ENCODE measurements around the gene HCFC2. TPM values are rescaled to one million over a fixed set of nuclear protein-coding genes. Genes with fewer than 3 reads are reported as not detected.

The HCFC2 gene
- total RNA-seq, 1 experiment from 2014 or later = 9.4 TPM

DNA sequence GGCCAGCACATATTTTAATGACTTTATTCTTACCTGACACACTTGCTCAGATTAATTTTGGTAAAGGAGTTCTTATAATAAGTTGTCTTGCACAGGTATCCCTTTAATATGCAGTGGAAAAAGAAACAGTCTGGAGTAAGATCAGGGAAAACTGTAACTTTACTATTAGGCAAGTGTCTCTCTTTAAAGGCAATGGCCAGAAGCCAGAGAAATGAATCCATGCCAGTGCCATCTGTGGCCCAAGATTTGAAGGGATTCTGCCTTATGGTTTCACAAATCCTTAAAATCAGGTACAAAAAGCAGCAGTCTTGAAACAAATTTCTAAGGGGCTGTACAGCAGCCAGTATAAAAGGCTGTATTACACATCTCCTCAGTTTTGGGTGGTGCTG lies 51.2 kb downstream of the HCFC2 start:
- peaks cover 8% of the 10 kb centered on the region for H3K4me1 Mint-ChIP-seq (ENCODE audit: low read depth, unreplicated experiment)
- no peaks in the 10 kb centered on the region for H3K36me3 Mint-ChIP-seq (ENCODE audit: insufficient read depth, unreplicated experiment)

DNA sequence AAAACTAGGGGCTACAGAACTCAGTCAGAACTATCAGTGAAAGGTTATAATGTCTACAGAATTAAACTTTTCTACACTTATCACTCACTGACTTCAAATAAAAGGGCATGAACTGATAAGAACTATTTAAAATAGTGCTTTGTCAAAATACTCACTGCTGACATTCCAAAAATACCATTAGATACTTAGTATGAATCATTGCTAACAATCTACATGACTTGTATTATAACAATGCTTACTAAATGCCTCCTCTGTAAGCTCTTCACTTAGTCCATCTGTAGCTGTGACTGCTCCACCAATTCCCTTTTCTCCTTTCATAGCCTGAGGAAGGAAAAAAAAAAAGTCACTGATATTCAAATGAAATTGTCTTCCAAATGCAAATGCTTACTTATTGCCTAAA lies 56.7 kb downstream of the HCFC2 start:
- BruUV-seq (replicated peaks) = no TSS peak
- H3K4me1 Mint-ChIP-seq (ENCODE audit: low read depth, unreplicated experiment) = peaks cover 12% of the 10 kb centered on the region

More for the DNA sequence above, 51.2 kb downstream of the HCFC2 start:
- intact Hi-C loops (cut with micrococcal nuclease; ENCODE audit: unreplicated experiment) = no loop called here
- CTCF ChIA-PET = no interaction called here
- peak overlapping the region; percentile 56 for H3K27ac Mint-ChIP-seq (ENCODE audit: unreplicated experiment)
- TF ChIP-seq CTCF (IDR thresholded peaks at IDR 0.05; ENCODE audit: unreplicated experiment) = no peak
- no TSS peak for BruUV-seq (replicated peaks)
- no peak overlapping the region for H3K4me3 Mint-ChIP-seq (ENCODE audit: low read depth, unreplicated experiment)
- no peaks in the 10 kb centered on the region for H3K27me3 Mint-ChIP-seq (ENCODE audit: unreplicated experiment)
- H3K9me3 Mint-ChIP-seq (ENCODE audit: low read depth, unreplicated experiment) = no peaks in the 10 kb centered on the region
- DNase-seq = no peak

GRCh38 chr12:104122298-104122697 lies 58.0 kb downstream of the HCFC2 start:
- H3K27ac Mint-ChIP-seq (ENCODE audit: unreplicated experiment) = no peak overlapping the region
- H3K4me3 Mint-ChIP-seq (ENCODE audit: low read depth, unreplicated experiment) = no peak overlapping the region
- TF ChIP-seq CTCF (IDR thresholded peaks at IDR 0.05; ENCODE audit: unreplicated experiment) = no peak
- no peak for DNase-seq
- H3K36me3 Mint-ChIP-seq (ENCODE audit: insufficient read depth, unreplicated experiment) = peaks cover 9% of the 10 kb centered on the region
- no peaks in the 10 kb centered on the region for H3K9me3 Mint-ChIP-seq (ENCODE audit: low read depth, unreplicated experiment)
- no peaks in the 10 kb centered on the region for H3K27me3 Mint-ChIP-seq (ENCODE audit: unreplicated experiment)
- intact Hi-C loops (cut with micrococcal nuclease; ENCODE audit: unreplicated experiment) = no loop called here
- CTCF ChIA-PET = interaction anchor here (1.5 to 1.6 kb wide), 2 partner anchors 13 to 16 kb away, joined by 3 to 5 read pairs; partner anchors contain the start of gene NFYB
- BruUV-seq (replicated peaks) = no TSS peak
- H3K4me1 Mint-ChIP-seq (ENCODE audit: low read depth, unreplicated experiment) = peaks cover 10% of the 10 kb centered on the region

More for the DNA sequence above, 56.7 kb downstream of the HCFC2 start:
- intact Hi-C loops (cut with micrococcal nuclease; ENCODE audit: unreplicated experiment) = no loop called here
- Mint-ChIP-seq H3K27ac (ENCODE audit: unreplicated experiment) (no peak overlapping the region), H3K4me3 (ENCODE audit: low read depth, unreplicated experiment) (no peak overlapping the region), H3K9me3 (ENCODE audit: low read depth, unreplicated experiment) (no peaks in the 10 kb centered on the region), H3K27me3 (ENCODE audit: unreplicated experiment) (no peaks in the 10 kb centered on the region), H3K36me3 (ENCODE audit: insufficient read depth, unreplicated experiment) (peaks cover 3% of the 10 kb centered on the region)
- DNase-seq = no peak
- CTCF ChIA-PET = interaction anchor here (1.5 to 1.6 kb wide), 2 partner anchors 12 to 17 kb away, joined by 3 to 5 read pairs; partner anchors contain the start of gene NFYB
- TF ChIP-seq CTCF (IDR thresholded peaks at IDR 0.05; ENCODE audit: unreplicated experiment) = no peak

GRCh38 chr12:104126548-104126947 lies 62.2 kb downstream of the HCFC2 start:
- Mint-ChIP-seq H3K36me3 (ENCODE audit: insufficient read depth, unreplicated experiment) (peaks cover 20% of the 10 kb centered on the region), H3K9me3 (ENCODE audit: low read depth, unreplicated experiment) (no peaks in the 10 kb centered on the region), H3K4me3 (ENCODE audit: low read depth, unreplicated experiment) (no peak overlapping the region), H3K27me3 (ENCODE audit: unreplicated experiment) (no peaks in the 10 kb centered on the region), H3K4me1 (ENCODE audit: low read depth, unreplicated experiment) (peaks cover under 1% of the 10 kb centered on the region), H3K27ac (ENCODE audit: unreplicated experiment) (no peak overlapping the region)
- intact Hi-C loops (cut with micrococcal nuclease; ENCODE audit: unreplicated experiment) = no loop called here
- no peak for DNase-seq
- TF ChIP-seq CTCF (IDR thresholded peaks at IDR 0.05; ENCODE audit: unreplicated experiment) = no peak
- no TSS peak for BruUV-seq (replicated peaks)
- CTCF ChIA-PET = no interaction called here

All from Calu3 (cell line).